ENCODE data around the gene MCRIP1. TPM values are rescaled to one million over a fixed set of nuclear protein-coding genes. Genes with fewer than 3 reads are reported as not detected.

MCRIP1 gene
- total and polyA plus RNA-seq, 2 of the 8 experiments (the other 6 are each of a cell fraction or from before 2014, with no cell fraction given): 103 to 151 TPM

GRCh38 chr17:81824595-81824994 lies 8.5 kb downstream of the MCRIP1 start (continued):
- no peak for TF ChIP-seq RNF2 (IDR thresholded peaks at IDR 0.05; ENCODE audit: borderline replicate concordance, low read depth, low read length, missing control alignments, poor library complexity, severe bottlenecking)
- TF ChIP-seq TBP (IDR thresholded peaks at IDR 0.05; ENCODE audit: low read depth, low read length): no peak
- no peak for TF ChIP-seq ATF2 (IDR thresholded peaks at IDR 0.05; ENCODE audit: low read length)

Data from H1 (cell line).